ENCODE data around the gene TAB3.
"Not testable (repeated sequence)": the region's sequence is repeated elsewhere in the genome, so short reads cannot be mapped to it uniquely, and the experiment has no call there.

The TAB3 gene

GRCh38 chrX:30806187-30806728 is 82.8 kb downstream of the TAB3 start:
- no peak for TF ChIP-seq CTCF (conservative IDR thresholded peaks at IDR 0.05; ENCODE audit: low read length)
- DNase-seq (ENCODE audit: low read depth), result no peak
- no peak overlapping the region for H3K4me3 ChIP-seq (ENCODE audit: low read length)

- H3K4me3 ChIP-seq (ENCODE audit: low read length), result no peak overlapping the region
- DNase-seq (ENCODE audit: low read depth), result no peak
- TF ChIP-seq CTCF (conservative IDR thresholded peaks at IDR 0.05; ENCODE audit: low read length), result no peak
These were observed 84.6 kb downstream of the TAB3 start for GRCh38 chrX:30804462-30804861.

- H3K4me3 ChIP-seq (ENCODE audit: low read length), result no peak overlapping the region
- TF ChIP-seq CTCF (conservative IDR thresholded peaks at IDR 0.05; ENCODE audit: low read length), result no peak
- DNase-seq (ENCODE audit: low read depth), result no peak
These were observed 88.2 kb downstream of the TAB3 start for GRCh38 chrX:30800901-30801300.

- DNase-seq (ENCODE audit: low read depth), result no peak
- H3K4me3 ChIP-seq (ENCODE audit: low read length), result no peak overlapping the region
- TF ChIP-seq CTCF (conservative IDR thresholded peaks at IDR 0.05; ENCODE audit: low read length), result no peak
These were observed 89.7 kb downstream of the TAB3 start for GRCh38 chrX:30799327-30799726.

- H3K4me3 ChIP-seq (ENCODE audit: low read length), result no peak overlapping the region
- no peak for TF ChIP-seq CTCF (conservative IDR thresholded peaks at IDR 0.05; ENCODE audit: low read length)
- no peak for DNase-seq (ENCODE audit: low read depth)
These were observed 90.2 kb downstream of the TAB3 start for GRCh38 chrX:30798810-30799209.

GRCh38 chrX:30797301-30797700 is 91.8 kb downstream of the TAB3 start:
- not testable (repeated sequence) for H3K4me3 ChIP-seq (ENCODE audit: low read length); DNase-seq (ENCODE audit: low read depth)

- no peak for TF ChIP-seq CTCF (conservative IDR thresholded peaks at IDR 0.05; ENCODE audit: low read length)
- DNase-seq (ENCODE audit: low read depth), result no peak
- H3K4me3 ChIP-seq (ENCODE audit: low read length), result no peak overlapping the region
These were observed 92.8 kb downstream of the TAB3 start for GRCh38 chrX:30795981-30796958.

Data from AG10803 (cell line).